ENCODE measurements around the gene LRRTM4.

DNA sequence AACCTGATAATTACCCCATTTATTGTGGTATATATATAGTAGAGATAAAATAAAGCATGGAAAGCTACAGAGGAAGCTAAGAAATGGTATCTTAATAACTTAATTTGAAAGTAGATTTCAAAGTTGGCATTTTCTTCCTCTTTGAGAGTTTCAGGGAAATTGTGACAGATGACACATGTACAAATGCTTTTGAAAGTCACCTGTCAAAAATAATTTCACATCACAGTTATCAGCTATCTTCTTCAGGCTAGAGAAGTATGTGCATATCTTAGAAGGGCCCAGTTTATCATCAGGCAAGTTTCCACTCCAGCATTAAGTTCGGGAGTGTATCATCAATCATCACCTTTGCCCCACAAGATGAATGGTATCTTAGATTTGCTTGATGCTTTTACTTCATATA, 457.9 kb downstream of the LRRTM4 start:
- TF ChIP-seq CTCF (IDR thresholded peaks at IDR 0.05) (no peak), POLR2A (IDR thresholded peaks at IDR 0.05) (no peak)

Measured in uterus (tissue), 2 donors.